Suprapubic skin (tissue), 4 donors: ENCODE measurements around the gene RNF220. TPM values are rescaled to one million over a fixed set of nuclear protein-coding genes. Genes with fewer than 3 reads are reported as not detected.

ENCODE experiments used
- DNase-seq, 2 donors: peaks; one replicate each; pipeline ENCODE4 v3.0.0-alpha.2; 2019; ENCODE audit warnings: low spot score in 2 of 2
- H3K27ac ChIP-seq: fragments of 200-600 bp; sonication (generic); one replicate; pipeline ENCODE4 v1.5.1; 2019
- H3K27me3 ChIP-seq: fragments of 200-600 bp; sonication (generic); one replicate; pipeline ENCODE4 v1.5.1; 2019
- H3K36me3 ChIP-seq: fragments of 200-600 bp; sonication (generic); one replicate; pipeline ENCODE4 v1.5.1; 2019
- H3K4me1 ChIP-seq: fragments of 200-600 bp; sonication (generic); one replicate; pipeline ENCODE4 v1.5.1; 2019
- H3K4me3 ChIP-seq: fragments of 200-600 bp; sonication (generic); one replicate; pipeline ENCODE4 v1.5.1; 2019; ENCODE audit warnings: mild to moderate bottlenecking
- H3K9me3 ChIP-seq: fragments of 200-600 bp; sonication (generic); one replicate; pipeline ENCODE4 v1.5.1; 2019
- CTCF ChIP-seq, 2 donors: fragments of 200-600 bp in 1 of 2; fragments of 450-650 bp in 1 of 2; sonication (generic) in 1 of 2; IDR thresholded peaks; one replicate each; pipeline ENCODE4 v1.5.1; 2016 to 2019; ENCODE audit warnings: antibody characterized with exemption in 2 of 2, mild to moderate bottlenecking in 1 of 2, moderate library complexity in 1 of 2
- EP300 ChIP-seq: sonication (generic); formaldehyde crosslinking; IDR thresholded peaks from one replicate; pipeline ENCODE4 v1.6.1; 2017; ENCODE audit warnings: antibody characterized with exemption
- POLR2A ChIP-seq, 2 donors: fragments of 450-650 bp; IDR thresholded peaks; one replicate each; pipeline ENCODE4 v1.6.1; 2017; ENCODE audit warnings: antibody characterized with exemption in 2 of 2, mild to moderate bottlenecking in 2 of 2, moderate library complexity in 2 of 2
- POLR2AphosphoS5 ChIP-seq, 3 donors: sonication (generic); formaldehyde crosslinking; IDR thresholded peaks; one replicate each; pipeline ENCODE4 v1.6.1; 2017; ENCODE audit warnings: antibody characterized with exemption in 3 of 3
- WGBS: methylation state at CpG from one replicate; pipeline ENCODE4 v1.1.5; 2018; 5-methylcytosine and 5-hydroxymethylcytosine counted together
- total RNA-seq, 4 donors: library from RNA; depleted of rRNA; stranded (reverse); fragments of >200 nt; gene quantifications; one replicate each; pipeline ENCODE4 v1.1.0, GENCODE V29; 2016

The RNF220 gene
- total RNA-seq, 4 donors from 2014 or later: 79.4 to 124 (median 99.5) TPM

- no peak overlapping the region for H3K27ac ChIP-seq
- H3K4me1 ChIP-seq: no peaks in the 10 kb centered on the region
- DNase-seq: peak in 1 of 2 donors; percentile 16
- H3K27me3 ChIP-seq: peaks cover 48% of the 10 kb centered on the region
- no peaks in the 10 kb centered on the region for H3K9me3 ChIP-seq
- no peak overlapping the region for H3K4me3 ChIP-seq
- WGBS: 82% methylated on average over 9 of the region's 9 CpGs
- no peak for TF ChIP-seq EP300
- no peak for TF ChIP-seq POLR2A (IDR thresholded peaks at IDR 0.05)
- TF ChIP-seq CTCF (IDR thresholded peaks at IDR 0.05): no peak
- no peak for TF ChIP-seq POLR2AphosphoS5 (IDR thresholded peaks at IDR 0.05)
- no peaks in the 10 kb centered on the region for H3K36me3 ChIP-seq
These were observed 139.9 kb downstream of the RNF220 start for GRCh38 chr1:44544960-44545359.

- Histone ChIP-seq H3K4me1 (no peaks in the 10 kb centered on the region), H3K4me3 (no peak overlapping the region), H3K36me3 (no peaks in the 10 kb centered on the region), H3K27me3 (peaks cover 48% of the 10 kb centered on the region), H3K27ac (no peak overlapping the region), H3K9me3 (no peaks in the 10 kb centered on the region)
- TF ChIP-seq POLR2AphosphoS5 (IDR thresholded peaks at IDR 0.05): no peak
- TF ChIP-seq CTCF (IDR thresholded peaks at IDR 0.05): no peak
- TF ChIP-seq EP300: no peak
- TF ChIP-seq POLR2A (IDR thresholded peaks at IDR 0.05): no peak
- 47% methylated on average over 6 of the region's 6 CpGs for WGBS
- DNase-seq: no peak
These were observed 140.9 kb downstream of the RNF220 start for GRCh38 chr1:44545961-44546360.

- WGBS: 67% methylated on average over 10 of the region's 10 CpGs
- peaks cover 48% of the 10 kb centered on the region for H3K27me3 ChIP-seq
These were observed 141.5 kb downstream of the RNF220 start for GRCh38 chr1:44546403-44547053.

GRCh38 chr1:44547361-44547760, 142.3 kb downstream of the RNF220 start:
- no peak for TF ChIP-seq CTCF (IDR thresholded peaks at IDR 0.05)
- no peak for TF ChIP-seq POLR2A (IDR thresholded peaks at IDR 0.05)
- TF ChIP-seq EP300: no peak
- no peak for TF ChIP-seq POLR2AphosphoS5 (IDR thresholded peaks at IDR 0.05)
- H3K4me1 ChIP-seq: no peaks in the 10 kb centered on the region
- no peaks in the 10 kb centered on the region for H3K9me3 ChIP-seq
- WGBS: 81% methylated on average over 6 of the region's 6 CpGs
- H3K27me3 ChIP-seq: peaks cover 42% of the 10 kb centered on the region
- no peaks in the 10 kb centered on the region for H3K36me3 ChIP-seq
- no peak overlapping the region for H3K27ac ChIP-seq
- H3K4me3 ChIP-seq: no peak overlapping the region
- no peak for DNase-seq

More at GRCh38 chr1:44546403-44547053, 141.5 kb downstream of the RNF220 start:
- H3K4me3 ChIP-seq: no peak overlapping the region
- no peak for TF ChIP-seq CTCF (IDR thresholded peaks at IDR 0.05)
- no peak for TF ChIP-seq POLR2A (IDR thresholded peaks at IDR 0.05)
- TF ChIP-seq POLR2AphosphoS5 (IDR thresholded peaks at IDR 0.05): no peak
- TF ChIP-seq EP300: no peak
- DNase-seq: no peak
- no peaks in the 10 kb centered on the region for H3K9me3 ChIP-seq
- H3K4me1 ChIP-seq: no peaks in the 10 kb centered on the region
- no peak overlapping the region for H3K27ac ChIP-seq
- no peaks in the 10 kb centered on the region for H3K36me3 ChIP-seq

GRCh38 chr1:44547837-44548236, 142.8 kb downstream of the RNF220 start:
- WGBS: 77% methylated on average over 8 of the region's 8 CpGs
- Histone ChIP-seq H3K4me3 (no peak overlapping the region), H3K9me3 (no peaks in the 10 kb centered on the region), H3K36me3 (no peaks in the 10 kb centered on the region), H3K4me1 (no peaks in the 10 kb centered on the region), H3K27ac (no peak overlapping the region), H3K27me3 (peaks cover 38% of the 10 kb centered on the region)
- no peak for DNase-seq
- TF ChIP-seq POLR2AphosphoS5 (IDR thresholded peaks at IDR 0.05) (no peak), POLR2A (IDR thresholded peaks at IDR 0.05) (no peak), CTCF (IDR thresholded peaks at IDR 0.05) (no peak)
